ENCODE results near the gene ITPR2.

The ITPR2 gene

GRCh38 chr12:26623136-26623535, 209.9 kb downstream of the ITPR2 start:
- Histone ChIP-seq H3K27me3 (ENCODE audit: insufficient read depth, poor library complexity, severe bottlenecking) (no peaks in the 10 kb centered on the region), H3K4me3 (replicated peaks; ENCODE audit: insufficient read depth, low read length) (no peak overlapping the region), H3K27ac (replicated peaks) (no peak overlapping the region)
- TF ChIP-seq POLR2AphosphoS5 (IDR thresholded peaks at IDR 0.05; ENCODE audit: low read depth) (no peak), SPI1 (IDR thresholded peaks at IDR 0.05; ENCODE audit: borderline replicate concordance, low read depth) (no peak), GABPA (IDR thresholded peaks at IDR 0.05; ENCODE audit: low read depth) (no peak), REST (IDR thresholded peaks at IDR 0.05; ENCODE audit: insufficient replicate concordance, low read depth) (no peak)
- TF ChIP-seq, protein P1, sequence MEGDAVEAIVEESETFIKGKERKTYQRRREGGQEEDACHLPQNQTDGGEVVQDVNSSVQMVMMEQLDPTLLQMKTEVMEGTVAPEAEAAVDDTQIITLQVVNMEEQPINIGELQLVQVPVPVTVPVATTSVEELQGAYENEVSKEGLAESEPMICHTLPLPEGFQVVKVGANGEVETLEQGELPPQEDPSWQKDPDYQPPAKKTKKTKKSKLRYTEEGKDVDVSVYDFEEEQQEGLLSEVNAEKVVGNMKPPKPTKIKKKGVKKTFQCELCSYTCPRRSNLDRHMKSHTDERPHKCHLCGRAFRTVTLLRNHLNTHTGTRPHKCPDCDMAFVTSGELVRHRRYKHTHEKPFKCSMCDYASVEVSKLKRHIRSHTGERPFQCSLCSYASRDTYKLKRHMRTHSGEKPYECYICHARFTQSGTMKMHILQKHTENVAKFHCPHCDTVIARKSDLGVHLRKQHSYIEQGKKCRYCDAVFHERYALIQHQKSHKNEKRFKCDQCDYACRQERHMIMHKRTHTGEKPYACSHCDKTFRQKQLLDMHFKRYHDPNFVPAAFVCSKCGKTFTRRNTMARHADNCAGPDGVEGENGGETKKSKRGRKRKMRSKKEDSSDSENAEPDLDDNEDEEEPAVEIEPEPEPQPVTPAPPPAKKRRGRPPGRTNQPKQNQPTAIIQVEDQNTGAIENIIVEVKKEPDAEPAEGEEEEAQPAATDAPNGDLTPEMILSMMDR (IDR thresholded peaks at IDR 0.05; ENCODE audit: insufficient read depth, low read length) = no peak
- no peak for DNase-seq (ENCODE audit: low read depth in 1 of 2, low spot score in 1 of 2)

DNA sequence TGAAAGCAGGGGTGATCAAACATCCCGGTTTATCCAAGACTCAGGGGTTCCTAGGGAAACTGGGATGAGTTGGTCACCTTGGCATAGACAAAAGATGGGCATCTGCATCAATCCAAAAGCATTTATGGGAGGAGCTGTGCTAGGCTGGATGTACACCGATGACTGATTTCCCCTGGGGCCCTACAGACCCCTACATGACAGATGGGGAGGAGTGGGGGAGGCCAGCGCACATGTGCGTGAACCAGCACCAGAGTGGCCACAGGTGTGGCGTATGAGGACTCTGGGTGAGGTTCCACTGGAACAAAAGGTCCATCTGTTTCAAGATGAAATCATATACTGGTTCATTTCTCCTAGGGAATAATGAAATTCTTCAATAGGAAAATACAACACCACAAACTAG, 210.4 kb downstream of the ITPR2 start:
- Histone ChIP-seq H3K27ac (replicated peaks) (no peak overlapping the region), H3K4me3 (replicated peaks; ENCODE audit: insufficient read depth, low read length) (no peak overlapping the region), H3K27me3 (ENCODE audit: insufficient read depth, poor library complexity, severe bottlenecking) (no peaks in the 10 kb centered on the region)
- no peak for DNase-seq (ENCODE audit: low read depth in 1 of 2, low spot score in 1 of 2)
- TF ChIP-seq POLR2AphosphoS5 (IDR thresholded peaks at IDR 0.05; ENCODE audit: low read depth) = no peak
- no peak for TF ChIP-seq SPI1 (IDR thresholded peaks at IDR 0.05; ENCODE audit: borderline replicate concordance, low read depth)
- TF ChIP-seq GABPA (IDR thresholded peaks at IDR 0.05; ENCODE audit: low read depth) = no peak
- no peak for TF ChIP-seq REST (IDR thresholded peaks at IDR 0.05; ENCODE audit: insufficient replicate concordance, low read depth)
- TF ChIP-seq, protein P1 (IDR thresholded peaks at IDR 0.05; ENCODE audit: insufficient read depth, low read length) = no peak

GRCh38 chr12:26621932-26622331, 211.1 kb downstream of the ITPR2 start:
- Histone ChIP-seq H3K4me3 (replicated peaks; ENCODE audit: insufficient read depth, low read length) (no peak overlapping the region), H3K27ac (replicated peaks) (no peak overlapping the region), H3K27me3 (ENCODE audit: insufficient read depth, poor library complexity, severe bottlenecking) (no peaks in the 10 kb centered on the region)
- DNase-seq (ENCODE audit: low read depth in 1 of 2, low spot score in 1 of 2) = no peak
- no peak for TF ChIP-seq SPI1 (IDR thresholded peaks at IDR 0.05; ENCODE audit: borderline replicate concordance, low read depth)
- no peak for TF ChIP-seq REST (IDR thresholded peaks at IDR 0.05; ENCODE audit: insufficient replicate concordance, low read depth)
- TF ChIP-seq, protein P1 (IDR thresholded peaks at IDR 0.05; ENCODE audit: insufficient read depth, low read length) = no peak
- no peak for TF ChIP-seq POLR2AphosphoS5 (IDR thresholded peaks at IDR 0.05; ENCODE audit: low read depth)
- TF ChIP-seq GABPA (IDR thresholded peaks at IDR 0.05; ENCODE audit: low read depth) = no peak

Data from HL-60 (cell line).